Pulmonary artery endothelial cell (primary cell): ENCODE results near the gene PNO1. TPM values are rescaled to one million over a fixed set of nuclear protein-coding genes. Genes with fewer than 3 reads are reported as not detected.
"Not testable (repeated sequence)": the region's sequence is repeated elsewhere in the genome, so short reads cannot be mapped to it uniquely, and the experiment has no call there.

ENCODE experiments used
- DNase-seq: peaks from one replicate; pipeline ENCODE4 v3.0.0-alpha.2; 2011; ENCODE audit warnings: low read depth, low spot score
- total RNA-seq: library from RNA; depleted of rRNA; stranded (reverse); fragments of >200 nt; gene quantifications from 2 replicates; pipeline ENCODE4 v1.2.3, GENCODE V29; 2014

The PNO1 gene
- 23.1 and 27.5 TPM in 2 replicates for total RNA-seq

DNA sequence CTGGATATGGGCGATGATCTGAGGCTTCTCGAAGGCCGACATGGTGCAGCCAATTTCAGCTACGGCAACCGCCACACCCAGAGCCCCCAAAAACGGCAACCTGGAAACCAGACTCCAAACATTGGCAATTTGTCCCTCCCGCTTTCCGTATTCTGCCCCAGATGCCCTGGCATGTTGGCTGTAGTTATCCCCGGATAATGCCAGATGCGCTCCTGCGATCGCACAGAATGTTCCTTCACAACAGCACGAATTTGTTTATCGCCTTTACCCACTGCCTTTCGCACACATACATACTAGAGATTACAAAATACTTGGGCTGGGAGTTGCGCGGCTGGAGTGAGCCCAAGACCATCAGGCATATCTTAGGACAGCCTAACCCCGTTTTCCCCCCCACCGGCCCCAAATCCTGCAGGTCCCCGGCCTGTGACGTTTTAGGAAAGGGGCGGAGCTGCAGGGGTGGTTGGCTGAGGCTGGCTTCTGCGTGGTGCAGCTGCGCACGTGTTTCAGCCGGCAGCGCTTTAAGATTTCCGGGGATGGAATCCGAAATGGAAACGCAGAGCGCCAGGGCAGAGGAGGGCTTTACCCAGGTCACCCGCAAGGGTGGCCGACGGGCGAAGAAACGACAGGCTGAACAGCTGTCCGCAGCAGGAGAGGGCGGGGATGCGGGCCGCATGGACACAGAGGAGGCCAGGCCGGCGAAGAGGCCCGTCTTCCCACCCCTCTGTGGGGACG lies at the start of gene PNO1:
Gene PNO1 (plus strand): TSS at position 487 of the 732 bp plus-strand sequence. CDS start 47 bp downstream, at position 534.
- peak; percentile 79 for DNase-seq

DNA sequence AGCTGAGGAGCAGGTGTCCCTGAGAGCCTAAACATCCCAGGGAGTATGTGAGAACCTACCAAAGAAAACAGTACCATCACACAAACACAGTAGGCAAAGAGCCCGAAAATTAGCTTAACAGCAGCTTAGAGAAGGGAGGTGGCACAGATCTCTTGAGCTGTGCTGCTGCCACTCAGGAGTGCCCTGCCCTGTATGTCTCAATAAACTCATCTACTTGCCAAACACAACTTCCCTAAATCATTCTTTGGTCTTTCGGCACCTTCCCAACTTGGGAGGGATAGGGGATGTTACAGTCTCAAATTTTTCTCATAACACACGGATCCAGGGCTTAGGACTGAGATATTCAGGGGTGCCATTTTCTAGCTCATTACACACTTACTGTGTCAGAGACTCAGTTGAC lies 49.6 kb upstream of the PNO1 start:
- DNase-seq: no peak

DNA sequence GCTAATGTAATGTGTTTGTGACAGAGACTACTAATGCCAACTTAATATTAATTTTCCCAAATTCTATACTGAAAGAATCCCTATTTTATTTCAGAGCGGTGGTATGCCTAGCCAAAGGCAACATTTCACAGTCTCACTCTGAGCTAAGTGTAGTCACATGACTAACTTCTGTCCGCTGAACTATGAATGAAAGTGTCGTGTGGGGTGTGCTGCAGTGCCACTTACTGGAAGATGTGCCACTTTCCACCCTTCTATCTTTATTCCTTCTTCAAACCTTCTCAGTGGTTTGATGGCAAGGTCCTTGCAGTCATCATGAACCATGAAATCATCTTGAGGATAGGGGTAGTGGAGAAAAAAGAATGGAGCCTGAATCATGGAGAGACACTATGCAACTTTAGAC lies 47.6 kb upstream of the PNO1 start:
- no peak for DNase-seq

DNA sequence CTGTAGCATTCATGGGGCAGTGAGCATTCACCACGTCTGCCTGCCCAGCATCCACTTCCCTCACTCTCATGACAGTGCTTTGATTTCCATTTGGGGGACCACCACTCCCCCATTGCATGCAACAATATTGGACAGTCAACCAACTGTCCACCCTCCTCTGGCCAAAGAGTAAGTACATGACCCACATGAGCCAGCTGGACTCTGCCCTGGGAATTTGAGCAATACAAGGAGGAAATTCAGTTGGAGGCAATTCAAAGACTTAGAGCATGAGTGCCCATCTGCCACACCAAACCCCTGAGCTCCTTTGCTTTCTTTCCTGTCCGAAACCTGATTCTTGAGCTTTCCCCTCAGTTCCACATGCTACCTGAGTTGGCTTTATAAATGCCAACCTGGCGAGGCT lies 41.7 kb upstream of the PNO1 start:
- DNase-seq: no peak

DNA sequence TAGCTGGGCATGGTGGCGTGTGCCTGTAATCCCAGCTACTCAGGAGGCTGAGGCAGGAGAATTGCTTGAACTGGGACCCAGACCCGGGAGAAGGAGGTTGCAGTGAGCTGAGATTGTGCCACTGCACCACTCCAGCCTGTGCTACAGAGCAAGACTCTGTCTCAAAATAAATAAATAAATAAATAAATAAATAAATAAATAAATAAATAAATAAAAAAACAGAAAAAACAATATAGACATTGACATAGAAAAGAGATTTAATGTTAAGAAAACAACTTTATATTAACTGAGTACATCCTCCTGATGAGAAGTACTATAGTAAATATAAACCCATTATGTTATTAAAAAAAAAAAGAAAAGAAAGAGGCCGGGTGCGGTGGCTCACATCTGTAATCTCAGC lies 39.8 kb upstream of the PNO1 start:
- not testable (repeated sequence) for DNase-seq

DNA sequence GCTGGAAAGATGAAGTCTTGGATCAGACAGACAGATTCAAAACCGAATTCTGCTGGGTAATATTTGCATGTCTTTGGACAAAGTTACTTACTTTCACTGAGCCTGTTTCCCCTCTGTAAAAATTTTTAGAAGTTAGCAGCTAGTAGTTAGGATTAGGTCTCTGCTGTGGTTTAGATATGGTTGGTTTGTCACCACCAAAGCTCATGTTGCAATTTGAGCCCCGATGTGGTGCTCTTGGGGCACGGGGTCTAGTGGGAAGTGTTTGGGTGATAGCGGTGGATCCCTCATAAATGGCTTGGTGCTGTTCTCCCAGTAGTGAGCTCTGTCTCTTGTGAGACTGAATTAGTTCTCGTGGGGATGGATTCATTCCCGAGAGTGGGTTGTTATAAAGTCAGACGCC lies 38.9 kb upstream of the PNO1 start:
- DNase-seq: no peak

DNA sequence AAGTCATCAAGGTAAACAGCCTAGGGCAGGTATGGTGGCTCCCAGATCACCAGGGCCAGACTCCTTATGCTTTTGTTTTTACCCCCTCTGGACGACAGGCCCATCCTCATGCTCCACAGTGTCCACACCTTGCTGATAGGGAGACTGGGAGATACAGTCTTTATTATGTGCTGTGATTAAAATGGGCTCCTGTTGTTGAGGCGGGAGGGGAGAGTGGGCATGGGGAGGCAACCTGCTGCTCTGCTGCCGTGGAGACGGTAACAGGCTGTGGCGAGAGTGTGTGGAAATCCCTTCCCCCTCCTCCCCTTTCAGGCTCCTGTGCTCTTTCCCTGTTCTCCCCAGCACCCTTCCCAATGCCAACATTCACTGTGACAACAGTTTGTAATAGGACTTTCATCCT lies 38.2 kb upstream of the PNO1 start:
- no peak for DNase-seq

DNA sequence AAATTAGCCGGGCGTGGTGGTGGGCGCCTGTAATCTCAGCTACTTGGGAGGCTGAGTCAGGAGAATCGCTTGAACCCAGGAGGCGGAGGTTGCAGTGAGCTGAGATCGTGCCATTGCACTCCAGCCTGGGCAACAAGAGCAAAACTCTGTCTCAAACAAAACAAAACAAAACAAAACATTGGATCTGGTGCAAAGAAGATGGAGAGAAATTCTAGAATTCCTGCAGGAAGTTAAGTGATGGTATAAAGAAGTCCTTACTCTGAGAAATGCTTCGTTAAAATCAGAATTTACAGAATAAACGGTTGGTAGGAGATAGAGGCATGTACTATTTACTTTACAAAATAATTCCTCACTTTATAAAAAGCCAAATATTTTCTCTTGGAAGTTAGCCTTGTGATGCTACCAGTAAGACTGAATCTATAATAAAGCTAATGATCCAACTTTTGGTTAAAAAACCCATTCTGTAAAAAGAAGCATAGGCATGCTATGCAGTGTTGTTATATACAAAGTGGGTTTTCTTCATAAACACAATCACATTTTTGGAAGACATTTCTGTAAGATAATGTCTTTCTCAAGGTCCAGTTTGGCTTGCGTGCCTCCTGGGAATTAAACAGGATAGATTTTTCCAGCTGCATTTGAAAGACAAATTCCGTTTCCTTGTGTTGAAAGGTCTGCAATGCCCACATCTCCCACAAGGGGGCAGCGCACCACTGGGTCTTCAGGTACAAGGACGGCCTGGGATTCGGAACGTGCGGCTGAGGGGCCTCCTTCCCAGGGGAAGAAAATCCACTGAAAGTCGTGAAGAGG lies 35.6 kb upstream of the PNO1 start:
- peak; percentile 62 for DNase-seq

DNA sequence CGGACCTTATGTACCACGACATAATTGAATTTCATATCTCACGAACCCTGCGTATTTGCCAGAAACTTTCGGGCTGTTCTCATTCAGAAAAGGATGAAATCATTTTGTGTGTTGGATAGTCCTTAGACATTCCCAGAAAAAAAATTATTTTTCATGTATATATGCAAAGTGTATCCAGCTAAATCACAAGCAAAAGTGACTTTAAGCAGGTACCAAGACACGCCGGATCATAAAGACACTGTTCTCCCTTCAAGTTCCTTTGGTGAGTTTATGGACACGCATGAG lies 35.1 kb upstream of the PNO1 start:
- DNase-seq: no peak

DNA sequence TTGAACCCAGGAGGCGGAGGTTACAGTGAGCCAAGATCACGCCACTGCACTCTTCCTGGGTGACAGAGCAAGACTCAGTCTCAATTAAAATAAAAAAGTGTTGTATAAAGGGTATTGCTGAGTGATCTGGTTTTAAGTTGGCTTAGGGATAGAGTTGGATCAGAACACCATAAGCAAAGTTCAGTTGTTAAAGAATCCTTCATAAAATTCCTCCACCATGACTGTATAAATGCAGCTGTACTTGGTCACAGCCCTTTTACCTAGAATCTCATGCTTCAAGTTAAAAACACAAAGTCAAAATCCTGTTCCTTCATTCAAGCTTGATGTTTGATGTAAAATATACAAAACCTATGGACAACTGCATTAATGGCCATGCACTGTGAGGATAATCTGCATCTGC lies 33.4 kb upstream of the PNO1 start:
- DNase-seq: no peak

DNA sequence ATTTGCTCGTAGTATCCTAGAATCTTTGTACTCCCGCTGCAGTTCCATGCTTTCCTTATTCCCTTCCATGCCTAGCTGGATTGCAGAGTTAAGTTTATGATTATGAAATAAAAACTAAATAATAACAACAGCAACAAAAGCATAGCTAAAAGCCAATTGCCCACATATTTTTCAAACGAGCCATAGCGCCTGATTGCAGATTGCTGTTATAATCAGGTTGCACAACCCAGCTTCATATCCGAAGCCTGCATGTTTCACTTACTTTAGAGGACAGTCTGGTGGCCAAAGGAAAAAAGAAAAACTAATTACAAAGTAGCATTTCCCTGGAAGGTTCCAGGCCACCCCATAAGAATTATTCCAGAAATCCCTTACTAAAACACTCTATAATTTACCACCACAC lies 31.9 kb upstream of the PNO1 start:
- no peak for DNase-seq

DNA sequence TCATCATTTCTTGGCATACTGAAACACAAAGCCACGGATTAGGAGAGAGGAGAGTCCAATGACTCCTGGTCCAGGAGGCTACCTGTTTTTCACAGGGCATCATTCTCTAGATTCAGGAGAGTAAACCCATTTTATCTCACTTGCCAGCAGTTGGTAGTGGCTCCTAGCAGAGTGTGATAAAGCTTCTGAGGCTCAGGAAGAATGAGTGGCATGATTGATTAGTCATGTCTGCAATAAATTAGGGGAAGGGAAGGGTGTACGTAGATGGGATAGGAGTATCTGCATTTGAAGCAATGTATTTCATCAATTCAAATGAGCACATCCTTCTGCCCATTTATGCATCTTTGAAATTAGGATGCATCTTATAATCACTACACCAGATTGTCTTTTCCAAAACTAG lies 31.1 kb upstream of the PNO1 start:
- no peak for DNase-seq

DNA sequence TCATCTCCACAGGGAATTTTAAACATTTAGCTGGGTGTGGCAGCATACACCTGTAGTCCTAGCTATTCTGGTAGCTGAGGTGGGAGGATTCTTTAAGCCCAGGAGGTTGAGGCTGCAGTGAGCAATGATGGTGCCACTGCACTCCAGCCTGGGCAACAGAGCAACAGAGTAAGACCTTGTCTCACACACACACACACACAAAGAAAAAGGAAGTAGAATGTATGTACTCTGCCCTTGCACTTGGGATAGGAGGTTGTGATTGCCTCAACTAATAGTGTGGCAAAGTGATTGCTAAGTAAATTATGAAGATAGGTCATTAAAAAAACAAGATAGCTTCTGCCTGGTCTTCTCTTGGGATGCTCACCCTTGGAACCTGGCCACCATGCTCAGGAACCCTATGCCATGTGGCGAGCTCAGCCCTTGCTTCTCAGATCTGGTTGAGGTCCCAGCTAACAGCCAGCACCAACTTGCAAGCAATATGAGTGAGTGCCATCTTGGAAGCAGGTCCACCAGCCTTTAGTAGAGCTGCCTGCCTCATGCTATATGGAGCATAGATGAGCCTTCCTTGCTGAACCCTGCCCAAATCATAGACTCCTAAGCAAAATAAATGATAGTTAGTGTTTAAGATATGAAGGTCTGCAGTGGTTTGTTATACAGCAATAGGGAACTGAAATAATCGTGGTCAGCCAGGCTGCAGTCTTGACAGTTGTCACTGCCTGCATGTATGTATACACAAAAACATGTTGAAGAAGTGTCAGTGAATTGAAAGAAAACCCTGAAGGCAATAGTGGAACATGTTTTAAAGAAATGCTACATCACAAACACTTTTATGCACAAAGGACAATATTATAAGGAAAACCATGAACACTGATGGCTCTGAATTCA lies 30.1 kb upstream of the PNO1 start:
- no peak for DNase-seq

DNA sequence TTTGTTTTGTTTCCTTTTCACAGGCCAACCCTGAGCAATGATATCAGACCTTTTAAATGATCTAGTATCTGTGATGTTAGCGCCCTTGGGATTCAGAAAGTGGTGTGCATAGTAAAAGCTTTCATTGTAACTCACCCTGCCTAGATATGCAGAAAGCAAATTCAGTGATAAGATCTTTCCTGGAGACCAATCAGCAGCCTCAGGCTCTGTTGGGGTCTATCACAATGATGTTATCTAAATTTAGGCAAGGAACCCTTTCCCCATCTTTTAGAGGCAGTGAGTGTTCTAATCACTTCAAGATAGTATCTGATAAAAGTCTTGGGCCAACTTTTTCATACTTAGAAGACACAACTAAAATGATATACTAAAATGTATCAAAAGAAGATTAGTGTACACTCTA lies 23.6 kb upstream of the PNO1 start:
- no peak for DNase-seq

DNA sequence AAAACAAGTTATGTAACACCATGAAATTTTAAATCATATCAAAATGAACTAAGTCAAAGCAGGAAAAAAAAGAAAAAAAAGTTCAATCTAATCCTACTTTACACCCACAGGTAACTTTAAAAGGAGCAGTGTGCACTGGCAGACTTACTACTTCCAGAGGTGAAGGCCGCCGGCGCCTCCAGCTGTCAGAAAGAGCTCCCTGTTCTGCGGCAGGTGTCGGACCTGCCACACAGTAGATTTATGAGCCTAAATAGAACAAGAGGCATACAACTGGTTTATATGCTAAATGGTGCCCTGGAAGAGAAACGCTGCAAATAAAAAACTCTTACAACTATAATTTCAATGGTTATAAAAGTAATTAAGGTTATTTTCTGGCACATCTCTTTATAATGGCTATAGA lies 23.1 kb upstream of the PNO1 start:
- DNase-seq: no peak

DNA sequence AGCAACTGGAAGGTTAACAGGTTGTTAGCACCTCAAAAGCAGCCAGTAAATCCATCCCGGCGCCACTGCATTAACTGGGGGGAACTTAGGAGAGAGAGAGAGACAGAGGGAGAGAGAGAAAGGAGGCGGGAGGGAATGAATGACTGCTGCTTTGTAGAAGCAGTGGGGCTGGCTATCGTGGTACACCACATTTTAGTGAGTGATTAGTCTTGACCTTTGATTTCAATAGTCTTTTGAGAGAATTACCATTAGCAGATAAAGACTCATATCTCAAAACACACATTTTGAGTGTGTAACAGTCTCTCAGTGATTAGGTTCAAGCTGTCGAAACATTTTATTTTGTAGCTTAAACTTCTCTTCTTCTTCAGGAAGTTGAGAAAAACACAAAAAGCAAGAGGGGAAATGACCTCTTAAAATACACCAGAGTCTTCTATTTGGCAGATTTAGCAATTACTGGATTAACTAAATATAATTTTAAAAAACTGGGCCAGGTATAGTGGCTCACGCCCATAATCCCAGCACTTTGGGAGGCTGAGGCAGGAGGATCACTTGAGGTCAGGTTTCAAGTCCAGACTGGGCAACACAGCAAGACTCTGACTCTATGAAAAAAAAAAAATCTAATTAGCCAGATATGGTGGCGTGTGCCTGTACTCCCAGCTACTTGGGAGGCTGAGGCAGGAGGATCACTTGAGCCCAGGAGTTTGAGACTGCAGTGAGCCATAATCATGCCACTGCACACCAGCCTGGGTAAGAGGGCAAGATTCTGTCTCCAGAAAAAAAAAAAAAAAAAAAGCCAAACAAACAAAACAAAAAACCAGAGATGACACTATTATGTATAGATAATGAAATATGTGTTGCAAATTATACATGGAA lies 22.0 kb upstream of the PNO1 start:
- no peak for DNase-seq

DNA sequence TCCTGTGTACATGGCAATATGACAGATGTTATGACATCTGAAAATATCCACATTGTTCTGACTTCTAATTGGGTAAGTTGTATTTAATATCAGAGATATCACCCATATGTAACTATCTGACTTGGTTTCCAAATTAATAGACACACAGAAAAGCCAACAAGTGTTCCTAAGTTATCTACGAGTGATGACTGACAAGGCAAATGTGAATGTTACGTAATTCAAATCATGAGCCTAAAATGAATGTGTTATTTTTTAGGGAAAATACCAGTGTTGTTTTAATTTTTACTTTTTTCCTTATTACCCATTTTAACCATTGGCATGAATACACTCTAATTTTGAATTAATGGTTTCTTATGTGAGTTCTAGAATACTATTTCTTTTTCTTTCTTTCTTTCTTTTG lies 15.8 kb upstream of the PNO1 start:
- DNase-seq: no peak

DNA sequence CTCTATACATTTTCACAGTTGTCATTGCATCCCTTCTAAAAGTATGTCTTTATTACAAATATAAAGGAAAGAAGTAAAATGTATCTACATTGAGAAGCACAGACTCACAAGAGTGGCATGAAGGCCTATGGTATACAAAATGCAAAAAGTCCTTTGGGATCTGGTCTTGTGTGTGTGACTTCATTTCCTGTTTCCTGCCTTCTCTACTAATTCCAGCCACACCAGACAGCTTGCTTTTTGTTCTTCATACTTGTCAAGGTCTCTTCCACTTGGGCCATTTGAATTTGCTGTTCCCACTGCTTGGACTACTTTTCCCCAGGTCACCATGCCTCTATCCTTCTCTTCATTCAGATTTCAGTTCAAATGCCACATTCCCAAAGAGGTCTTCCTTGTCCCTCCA lies 6.7 kb upstream of the PNO1 start:
- DNase-seq: no peak

DNA sequence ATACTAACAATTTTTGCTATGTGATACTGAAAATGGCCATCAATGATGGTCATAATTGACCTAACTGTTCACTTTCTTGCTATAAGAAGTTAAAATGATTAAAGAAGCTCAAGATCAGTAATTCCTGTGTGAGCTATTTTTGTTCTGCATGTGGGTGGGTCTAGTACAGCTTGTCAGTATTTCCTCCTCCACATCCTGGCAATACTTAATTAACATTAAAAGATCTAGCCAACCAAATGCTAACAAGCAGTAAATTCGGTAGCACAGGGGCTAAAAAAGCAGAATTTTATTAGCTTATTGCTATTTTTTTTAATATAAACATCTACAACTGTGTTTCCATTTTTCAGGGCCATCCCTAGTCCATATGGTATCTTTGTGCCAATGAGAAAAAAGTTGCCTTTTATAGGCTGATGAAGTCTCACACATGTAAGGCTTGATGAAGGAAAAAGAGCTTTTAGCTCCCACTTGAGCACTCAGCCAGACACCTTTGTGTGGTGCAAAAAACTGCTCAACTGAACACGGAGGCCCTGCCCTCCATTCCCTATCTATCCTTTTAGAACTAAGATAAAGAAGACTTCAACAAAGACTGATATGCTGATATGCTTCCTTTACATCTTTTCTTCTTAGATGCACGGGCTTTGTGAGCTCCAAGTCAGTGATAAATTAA lies 4.9 kb upstream of the PNO1 start:
- no peak for DNase-seq

DNA sequence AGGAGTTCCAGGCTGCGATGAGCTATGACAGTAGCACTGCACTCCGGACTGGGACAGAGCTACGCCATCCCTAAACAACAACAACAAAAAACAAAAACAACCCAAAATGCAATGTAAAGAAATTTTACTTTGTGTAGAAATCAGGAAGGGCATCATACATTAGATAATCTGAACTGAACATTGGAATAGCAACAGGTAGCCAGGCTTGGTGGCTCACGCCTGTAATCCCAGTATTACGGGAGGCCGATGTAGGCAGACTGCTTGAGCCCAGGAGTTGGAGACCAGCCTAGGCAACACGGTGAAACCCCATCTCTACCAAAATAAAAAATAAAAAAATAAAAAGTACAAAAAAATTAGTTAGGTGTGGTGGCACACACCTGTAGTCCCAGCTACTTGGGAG lies 2.1 kb upstream of the PNO1 start:
- DNase-seq: no peak

DNA sequence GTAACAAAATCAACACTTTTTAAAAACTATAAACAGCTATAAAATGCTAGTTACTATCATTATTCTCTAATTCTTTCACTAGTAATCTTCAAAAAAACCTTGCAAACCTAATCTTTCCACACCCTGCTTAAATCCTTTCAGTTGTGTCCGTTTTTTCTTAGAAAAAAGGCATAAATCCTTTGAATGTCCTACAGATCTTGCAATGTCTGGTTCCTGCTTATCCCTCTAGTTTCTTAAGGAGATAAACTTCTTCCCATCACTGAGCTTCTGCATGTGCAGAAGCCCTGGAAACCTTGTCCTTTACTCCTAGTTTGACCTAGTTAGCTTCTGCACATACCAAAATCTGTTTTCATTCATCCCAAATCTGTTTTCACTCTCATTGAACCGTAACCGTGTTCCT lies 1.3 kb upstream of the PNO1 start:
- DNase-seq: no peak
